Fibroblast of lung (primary cell): Measurements from ENCODE around the gene ATOX1. TPM values are rescaled to one million over a fixed set of nuclear protein-coding genes. Genes with fewer than 3 reads are reported as not detected.

Source experiments
- DNase-seq, 2 donors: peaks; one replicate each; pipeline versions ENCODE4 v3.0.0 to v3.0.0-alpha.2; 2010; ENCODE audit warnings: low read depth in 2 of 2
- H2AFZ ChIP-seq: 2 replicates; pipeline ENCODE4 v1.5.1; 2012; ENCODE audit warnings: low read length, control low read depth, inconsistent platforms
- H3K27ac ChIP-seq: 2 replicates; pipeline ENCODE4 v1.5.1; 2011; ENCODE audit warnings: low read length, control low read depth; ENCODE audit not compliant: insufficient read depth
- H3K27me3 ChIP-seq: 2 replicates; pipeline ENCODE4 v1.5.1; 2011; ENCODE audit warnings: mild to moderate bottlenecking, low read length; ENCODE audit not compliant: control insufficient read depth, insufficient read depth
- H3K36me3 ChIP-seq: 2 replicates; pipeline ENCODE4 v1.5.1; 2011; ENCODE audit warnings: low read length; ENCODE audit not compliant: control insufficient read depth, insufficient read depth
- H3K4me1 ChIP-seq: 2 replicates; pipeline ENCODE4 v1.5.1; 2011; ENCODE audit warnings: low read length; ENCODE audit not compliant: control insufficient read depth, insufficient read depth; ENCODE audit errors: extremely low read depth
- H3K4me2 ChIP-seq: 2 replicates; pipeline ENCODE4 v1.5.1; 2011; ENCODE audit warnings: low read length, control low read depth; ENCODE audit not compliant: insufficient read depth; ENCODE audit errors: extremely low read depth
- H3K4me3 ChIP-seq, 4 experiments: fragments of 200-600 bp in 1 of 4; sonication (generic) in 1 of 4; replicated peaks in 1 of 4; 2 replicates each; pipeline ENCODE4 v1.5.1; 2011 to 2016; ENCODE audit warnings: low read length in 4 of 4, low read depth in 3 of 4, mild to moderate bottlenecking in 3 of 4, control low read depth in 2 of 4, inconsistent platforms in 1 of 4, mixed read lengths in 1 of 4; ENCODE audit not compliant: insufficient read depth in 1 of 4; ENCODE audit errors: control extremely low read depth in 1 of 4
- H3K79me2 ChIP-seq: 2 replicates; pipeline ENCODE4 v1.5.1; 2012; ENCODE audit warnings: mild to moderate bottlenecking, low read length, inconsistent platforms; ENCODE audit not compliant: control insufficient read depth, insufficient read depth
- H3K9ac ChIP-seq: 2 replicates; pipeline ENCODE4 v1.5.1; 2011; ENCODE audit warnings: mild to moderate bottlenecking, low read length, control low read depth; ENCODE audit not compliant: insufficient read depth
- H3K9me3 ChIP-seq: 2 replicates; pipeline ENCODE4 v1.5.1; 2012; ENCODE audit warnings: low read depth, low read length; ENCODE audit not compliant: control insufficient read depth, insufficient read depth
- H4K20me1 ChIP-seq: 2 replicates; pipeline ENCODE4 v1.5.1; 2011; ENCODE audit warnings: low read length; ENCODE audit not compliant: control insufficient read depth, insufficient read depth; ENCODE audit errors: extremely low read depth
- EZH2 ChIP-seq: IDR thresholded peaks from 2 replicates; pipeline ENCODE4 v1.5.1; 2012; ENCODE audit warnings: low read length, control low read depth, mild to moderate bottlenecking; ENCODE audit errors: missing control alignments
- polyA plus RNA-seq, 2 donors: library from polyadenylated mRNA; depleted of rRNA in 1 of 2; stranded (reverse) in 1 of 2; unstranded in 1 of 2; fragments of >200 nt; gene quantifications; 2 replicates each; pipeline ENCODE4 v1.2.1, GENCODE V29; 2011 to 2012; ENCODE audit warnings: missing spikeins in 1 of 2
- total RNA-seq: library from RNA; depleted of rRNA; stranded (reverse); fragments of >200 nt; gene quantifications from 2 replicates; pipeline ENCODE4 v1.2.1, GENCODE V29; 2014
- TF ChIP-seq, protein P1 (sequence below), 2 donors: IDR thresholded peaks in 1 of 2; conservative IDR thresholded peaks in 1 of 2; 1 replicate in 1 of 2; 2 replicates in 1 of 2; pipeline ENCODE4 v1.5.1; 2011 to 2012; ENCODE audit warnings: low read length in 2 of 2, control low read depth in 1 of 2, inconsistent platforms in 1 of 2, low read depth in 1 of 2, mild to moderate bottlenecking in 1 of 2

Gene ATOX1
- total and polyA plus RNA-seq, 2 donors (not counting 1 experiment from before 2014, with no cell fraction given), result 59.9 to 245 TPM

DNA sequence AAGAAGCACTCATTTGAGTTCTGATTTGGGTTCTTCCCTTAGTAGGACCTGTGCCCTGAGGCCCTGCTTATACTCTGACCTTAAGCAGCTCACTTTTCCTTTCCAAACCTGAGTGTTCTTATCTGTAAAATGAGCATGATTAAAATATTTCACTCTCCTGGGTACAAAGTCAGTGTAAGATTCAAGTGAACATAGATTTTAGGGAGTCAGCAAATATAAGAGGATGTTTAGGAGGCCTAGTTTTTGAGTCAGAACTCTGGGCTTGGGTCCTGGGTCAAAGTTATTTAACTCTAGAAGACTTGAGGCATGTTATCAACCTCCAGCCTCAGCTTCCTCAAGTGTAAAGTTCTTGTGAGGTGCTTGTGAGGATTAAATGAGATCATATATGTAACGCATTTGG lies 63.0 kb downstream of the ATOX1 start:
- H3K36me3 ChIP-seq, result no peaks in the 10 kb centered on the region
- peak; percentile 9 to 27 for DNase-seq
- no peaks in the 10 kb centered on the region for H3K27me3 ChIP-seq
- no peaks in the 10 kb centered on the region for H3K9me3 ChIP-seq
- no peak overlapping the region for H3K4me3 ChIP-seq
- H3K4me1 ChIP-seq, result peaks cover 27% of the 10 kb centered on the region
- no peak for TF ChIP-seq EZH2
- TF ChIP-seq, protein P1, sequence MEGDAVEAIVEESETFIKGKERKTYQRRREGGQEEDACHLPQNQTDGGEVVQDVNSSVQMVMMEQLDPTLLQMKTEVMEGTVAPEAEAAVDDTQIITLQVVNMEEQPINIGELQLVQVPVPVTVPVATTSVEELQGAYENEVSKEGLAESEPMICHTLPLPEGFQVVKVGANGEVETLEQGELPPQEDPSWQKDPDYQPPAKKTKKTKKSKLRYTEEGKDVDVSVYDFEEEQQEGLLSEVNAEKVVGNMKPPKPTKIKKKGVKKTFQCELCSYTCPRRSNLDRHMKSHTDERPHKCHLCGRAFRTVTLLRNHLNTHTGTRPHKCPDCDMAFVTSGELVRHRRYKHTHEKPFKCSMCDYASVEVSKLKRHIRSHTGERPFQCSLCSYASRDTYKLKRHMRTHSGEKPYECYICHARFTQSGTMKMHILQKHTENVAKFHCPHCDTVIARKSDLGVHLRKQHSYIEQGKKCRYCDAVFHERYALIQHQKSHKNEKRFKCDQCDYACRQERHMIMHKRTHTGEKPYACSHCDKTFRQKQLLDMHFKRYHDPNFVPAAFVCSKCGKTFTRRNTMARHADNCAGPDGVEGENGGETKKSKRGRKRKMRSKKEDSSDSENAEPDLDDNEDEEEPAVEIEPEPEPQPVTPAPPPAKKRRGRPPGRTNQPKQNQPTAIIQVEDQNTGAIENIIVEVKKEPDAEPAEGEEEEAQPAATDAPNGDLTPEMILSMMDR (conservative IDR thresholded peaks at IDR 0.05 in 1 of 2, IDR thresholded peaks at IDR 0.05 in 1 of 2; ENCODE audit: low read depth in 1 of 2, low read length in 2 of 2), result no peak
- H4K20me1 ChIP-seq, result no peaks in the 10 kb centered on the region
- H3K79me2 ChIP-seq, result no peaks in the 10 kb centered on the region
- no peak overlapping the region for H3K4me2 ChIP-seq
- H3K9ac ChIP-seq, result no peak overlapping the region
- no peak overlapping the region for H2AFZ ChIP-seq
- peak overlapping the region; percentile 92 for H3K27ac ChIP-seq

DNA sequence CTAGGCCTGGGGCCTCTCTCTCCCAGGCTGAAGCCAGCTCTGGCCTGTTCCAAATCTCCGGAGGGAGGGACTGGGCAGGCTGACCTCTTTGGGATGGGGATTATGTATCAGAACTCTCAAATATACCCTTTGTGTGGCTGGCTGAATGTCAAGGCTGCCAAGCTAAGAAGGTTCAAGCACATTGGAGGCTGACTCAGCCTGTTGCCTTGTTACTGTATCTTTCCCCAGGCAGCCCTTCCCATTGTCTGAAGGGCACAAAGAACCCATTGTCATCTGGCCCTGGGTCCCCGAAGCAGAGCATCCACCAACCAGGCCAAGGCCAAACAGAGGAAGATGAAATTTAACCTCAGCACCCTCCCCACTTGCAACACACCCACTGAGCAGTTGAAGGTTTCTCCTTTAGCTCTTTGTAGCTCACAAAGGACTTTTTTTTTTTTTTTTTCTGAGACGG lies 64.4 kb downstream of the ATOX1 start:
- Histone ChIP-seq H3K79me2 (no peaks in the 10 kb centered on the region), H4K20me1 (no peaks in the 10 kb centered on the region), H3K9ac (no peak overlapping the region), H3K27ac (no peak overlapping the region), H3K4me1 (peaks cover 23% of the 10 kb centered on the region), H3K4me2 (no peak overlapping the region), H3K9me3 (no peaks in the 10 kb centered on the region), H3K27me3 (no peaks in the 10 kb centered on the region), H3K4me3 (no peak overlapping the region), H3K36me3 (no peaks in the 10 kb centered on the region), H2AFZ (no peak overlapping the region)
- TF ChIP-seq, protein P1 (conservative IDR thresholded peaks at IDR 0.05 in 1 of 2, IDR thresholded peaks at IDR 0.05 in 1 of 2; ENCODE audit: low read depth in 1 of 2, low read length in 2 of 2), result no peak
- no peak for TF ChIP-seq EZH2
- DNase-seq, result peak; percentile 30 to 70

Other genes starting within 250 kb of the ATOX1 start
- gene FAT2, start 167.3 kb downstream of the ATOX1 start, total RNA-seq, result under 0.01 TPM in 2 replicates
- gene FAT2, start 167.3 kb downstream of the ATOX1 start, polyA plus RNA-seq, result 0.02 TPM in 1 of 2 replicates, not detected in the other
- gene SPARC, start 71.7 kb downstream of the ATOX1 start, total RNA-seq, result 408 and 448 TPM in 2 replicates
- 3,177 and 6,513 TPM in 2 replicates for gene SPARC, start 71.7 kb downstream of the ATOX1 start, polyA plus RNA-seq
- 110 and 132 TPM in 2 replicates for gene G3BP1, start 13.3 kb upstream of the ATOX1 start, total RNA-seq
- gene G3BP1, start 13.3 kb upstream of the ATOX1 start, polyA plus RNA-seq, result 68.2 and 89.9 TPM in 2 replicates
- not detected in 2 replicates for gene GLRA1, start 166.2 kb upstream of the ATOX1 start, total RNA-seq
- not detected in 2 replicates for gene GLRA1, start 166.2 kb upstream of the ATOX1 start, polyA plus RNA-seq